Activated CD8-positive, alpha-beta T cell treated with anti-CD3 and anti-CD28 coated beads, Interleukin-2, amount 10 ng/mL, durations not matched to agents 7 days and 5 days (primary cell): ENCODE results near the gene HJV. TPM values are rescaled to one million over a fixed set of nuclear protein-coding genes. Genes with fewer than 3 reads are reported as not detected.
"Not testable (repeated sequence)": the region's sequence is repeated elsewhere in the genome, so short reads cannot be mapped to it uniquely, and the experiment has no call there.

ENCODE experiments used
- ATAC-seq: fragments of 150-1000 bp; cut with Tn5 transposase; one replicate; pipeline ENCODE4 v1.10.0; 2021; ENCODE audit warnings: moderate library complexity
- CTCF ChIA-PET: fragments of 350-600 bp; sonication (Branson Sonifier 250); formaldehyde crosslinking; loops from one replicate; lab custom pipeline; 2021; ENCODE audit warnings: antibody characterized with exemption; lab: Charles Lee
- POLR2A ChIA-PET: fragments of 350-600 bp; sonication (Branson Sonifier 250); formaldehyde crosslinking; loops from one replicate; lab custom pipeline; 2021; ENCODE audit warnings: antibody characterized with exemption; lab: Charles Lee
- DNase-seq: peaks from one replicate; pipeline ENCODE4 v3.0.0-alpha.2; 2020
- H3K27ac Mint-ChIP-seq: one replicate; pipeline ENCODE4 v1.8.0; 2021; ENCODE audit warnings: mild to moderate bottlenecking, mixed read lengths
- H3K27me3 Mint-ChIP-seq: one replicate; pipeline ENCODE4 v1.8.0; 2021; ENCODE audit warnings: low read depth, mixed read lengths
- H3K36me3 Mint-ChIP-seq: one replicate; pipeline ENCODE4 v1.8.0; 2021; ENCODE audit warnings: low read depth, mixed read lengths
- H3K4me1 Mint-ChIP-seq: one replicate; pipeline ENCODE4 v1.8.0; 2021; ENCODE audit warnings: low read depth, mixed read lengths
- H3K4me3 Mint-ChIP-seq: one replicate; pipeline ENCODE4 v1.8.0; 2021; ENCODE audit warnings: mild to moderate bottlenecking, mixed read lengths
- H3K9me3 Mint-ChIP-seq: one replicate; pipeline ENCODE4 v1.8.0; 2022; ENCODE audit warnings: mixed read lengths; ENCODE audit not compliant: insufficient read depth
- total RNA-seq, 2 experiments: library from RNA; stranded (reverse); gene quantifications; one replicate each; pipeline ENCODE4 v1.2.3, GENCODE V29; 2021

HJV gene
- total RNA-seq, 2 experiments from 2014 or later: not detected

DNA sequence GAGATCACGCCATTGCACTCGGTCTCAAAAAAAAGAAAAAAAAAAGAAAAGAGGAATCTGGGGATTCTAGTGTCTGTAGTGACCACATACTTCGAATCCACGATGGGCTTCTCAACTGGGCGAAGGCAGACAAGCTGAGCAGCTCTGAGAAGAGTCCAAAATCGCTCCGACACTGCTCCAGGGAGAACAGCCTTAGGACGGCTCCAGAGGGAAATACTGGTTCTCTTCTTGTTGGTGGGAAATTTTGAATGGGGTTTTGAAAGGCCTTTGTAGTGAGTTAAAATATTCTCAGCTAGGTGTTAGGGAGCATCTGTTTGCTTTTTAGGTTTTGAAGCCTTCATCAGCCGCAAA lies 18.3 kb upstream of the HJV start:
- no peak overlapping the region for H3K27ac Mint-ChIP-seq

DNA sequence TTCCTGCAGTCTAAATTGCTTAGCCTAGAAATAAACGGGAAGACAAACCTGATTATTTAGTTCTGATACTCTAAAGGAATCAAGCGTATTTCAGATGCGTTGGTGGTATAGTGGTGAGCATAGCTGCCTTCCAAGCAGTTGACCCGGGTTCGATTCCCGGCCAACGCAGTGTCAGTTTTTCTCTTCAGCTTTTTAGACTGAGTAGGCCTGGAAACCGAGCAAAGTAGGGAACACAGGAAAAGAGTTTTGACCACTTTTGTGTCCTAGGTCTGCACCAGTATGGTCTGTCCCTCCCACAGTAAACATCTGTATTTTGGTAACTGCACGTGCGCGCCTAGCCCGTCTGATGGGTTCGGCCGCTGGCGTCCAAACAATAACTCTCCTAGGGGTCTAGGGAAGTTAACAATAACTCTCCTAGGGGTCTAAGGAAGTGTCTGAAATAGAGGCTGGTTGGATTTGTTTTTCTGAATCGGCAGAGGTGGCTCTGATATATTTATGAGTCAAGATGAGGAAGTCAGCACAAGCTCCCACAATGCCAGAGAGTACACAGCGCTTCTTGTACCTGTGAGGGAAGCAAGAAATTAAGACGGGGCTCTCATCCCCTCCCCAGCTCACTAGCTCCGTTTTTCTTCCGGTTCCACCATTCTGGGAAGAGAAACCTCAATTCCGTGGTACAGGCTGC lies 15.6 kb upstream of the HJV start:
- peaks cover 9% of the 10 kb centered on the region for H3K36me3 Mint-ChIP-seq
- H3K27ac Mint-ChIP-seq: peak overlapping the region; percentile 95
- H3K4me1 Mint-ChIP-seq: peaks cover 48% of the 10 kb centered on the region
- ChIA-PET CTCF (interaction anchor here (1.2 to 6.2 kb wide), 9 partner anchors 12 to 191 kb away, joined by 4 to 47 read pairs (median 10); partner anchors contain the start of genes ANKRD34A, NUDT17, PIAS3 and POLR3GL), POLR2A (interaction anchor here (1.0 to 11.6 kb wide), 11 partner anchors 12 to 178 kb away, joined by 3 to 207 read pairs (median 8); partner anchors contain the start of genes ANKRD34A, HJV, LIX1L and PIAS3)
- H3K27me3 Mint-ChIP-seq: peaks cover 6% of the 10 kb centered on the region
- ATAC-seq (peak; percentile 52), DNase-seq (peak; percentile 88)
- H3K9me3 Mint-ChIP-seq: no peaks in the 10 kb centered on the region
- H3K4me3 Mint-ChIP-seq: peak overlapping the region; percentile 91

More for the DNA sequence above, 18.3 kb upstream of the HJV start:
- Mint-ChIP-seq H3K4me3 (peak overlapping the region; percentile 91), H3K9me3 (no peaks in the 10 kb centered on the region), H3K27me3 (peaks cover 6% of the 10 kb centered on the region), H3K4me1 (peaks cover 39% of the 10 kb centered on the region), H3K36me3 (peaks cover 9% of the 10 kb centered on the region)
- DNase-seq: no peak
- POLR2A ChIA-PET: interaction anchor here (0.7 to 11.6 kb wide), 4 partner anchors 9 to 75 kb away, joined by 3 to 207 read pairs (median 6); partner anchors contain the start of genes ANKRD34A, POLR3GL and TXNIP
- CTCF ChIA-PET: interaction anchor here (1.1 to 6.2 kb wide), 3 partner anchors 12 to 61 kb away, joined by 3 to 47 read pairs (median 4); no protein-coding TSS in a partner anchor
- no peak for ATAC-seq

DNA sequence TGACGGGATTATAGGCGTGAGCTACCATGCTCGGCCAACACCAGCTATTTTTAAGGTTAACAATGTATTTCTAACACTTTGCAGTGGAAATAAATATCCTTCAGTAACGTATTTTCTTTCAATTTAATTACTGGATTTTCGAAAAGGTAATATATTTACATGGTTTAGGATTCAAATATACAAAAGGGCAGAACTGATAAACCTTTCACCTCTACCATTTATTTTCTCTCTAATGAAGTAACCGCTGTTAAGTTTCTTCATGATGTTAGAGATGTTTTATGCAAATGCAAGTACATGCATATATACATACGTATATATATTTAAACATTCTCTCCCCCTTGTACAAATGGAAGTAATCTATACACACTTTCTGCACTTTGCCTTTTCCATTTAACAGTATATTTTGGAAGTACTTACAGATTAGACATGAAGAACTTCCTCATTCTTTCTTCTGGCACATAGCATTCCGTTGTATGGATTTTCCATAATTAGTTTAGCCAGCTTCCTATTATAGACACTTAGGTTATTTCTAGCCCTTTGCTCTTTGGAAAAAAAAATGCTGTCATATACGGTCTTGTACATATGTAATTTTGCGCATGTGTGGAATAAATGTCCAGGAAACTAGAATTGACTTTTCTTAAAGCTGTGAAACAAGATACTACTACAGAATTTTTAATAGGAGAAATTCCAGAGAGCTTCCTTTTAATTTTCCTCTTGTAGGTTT lies 14.9 kb upstream of the HJV start:
- ChIA-PET CTCF (interaction anchor here (0.8 to 6.2 kb wide), 9 partner anchors 12 to 190 kb away, joined by 3 to 47 read pairs (median 7); partner anchors contain the start of genes ANKRD34A, LIX1L, NUDT17 and POLR3GL), POLR2A (interaction anchor here (1.0 to 11.6 kb wide), 10 partner anchors 15 to 191 kb away, joined by 3 to 207 read pairs (median 8); partner anchors contain the start of genes ANKRD34A, HJV, LIX1L and NUDT17)
- H3K9me3 Mint-ChIP-seq: no peaks in the 10 kb centered on the region
- H3K4me3 Mint-ChIP-seq: peak overlapping the region; percentile 91
- no peak for ATAC-seq
- peaks cover 9% of the 10 kb centered on the region for H3K36me3 Mint-ChIP-seq
- peaks cover 10% of the 10 kb centered on the region for H3K27me3 Mint-ChIP-seq
- H3K27ac Mint-ChIP-seq: peak overlapping the region; percentile 95
- DNase-seq: no peak
- H3K4me1 Mint-ChIP-seq: peaks cover 48% of the 10 kb centered on the region

- Mint-ChIP-seq H3K27me3 (peaks cover 14% of the 10 kb centered on the region), H3K4me3 (peak overlapping the region; percentile 91), H3K27ac (peak overlapping the region; percentile 85), H3K4me1 (peaks cover 48% of the 10 kb centered on the region), H3K36me3 (peaks cover 9% of the 10 kb centered on the region), H3K9me3 (no peaks in the 10 kb centered on the region)
- ATAC-seq: no peak
- ChIA-PET CTCF (interaction anchor here (0.6 to 6.2 kb wide), 13 partner anchors 8 to 209 kb away, joined by 3 to 47 read pairs (median 5); partner anchors contain the start of genes ANKRD34A, HJV, NUDT17 and POLR3GL), POLR2A (interaction anchor here (0.7 to 11.6 kb wide), 6 partner anchors 17 to 177 kb away, joined by 3 to 207 read pairs (median 8); partner anchors contain the start of genes ANKRD34A, POLR3GL and TXNIP)
- no peak for DNase-seq
Measured at GRCh38 chr1:146035048-146035423, 13.5 kb upstream of the HJV start.

GRCh38 chr1:146032631-146033219 lies 11.2 kb upstream of the HJV start:
- ChIA-PET CTCF (interaction anchor here (0.7 to 4.5 kb wide), 18 partner anchors 8 to 187 kb away, joined by 3 to 32 read pairs (median 4); partner anchors contain the start of genes HJV, LIX1L, NUDT17 and PIAS3), POLR2A (interaction anchor here (0.7 to 11.6 kb wide), 3 partner anchors 7 to 284 kb away, joined by 3 to 207 read pairs (median 4); no protein-coding TSS in a partner anchor)
- H3K27me3 Mint-ChIP-seq: peaks cover 9% of the 10 kb centered on the region
- peaks cover 6% of the 10 kb centered on the region for H3K36me3 Mint-ChIP-seq
- peak; percentile 40 for DNase-seq
- no peaks in the 10 kb centered on the region for H3K9me3 Mint-ChIP-seq
- no peak overlapping the region for H3K27ac Mint-ChIP-seq
- peaks cover 35% of the 10 kb centered on the region for H3K4me1 Mint-ChIP-seq
- no peak overlapping the region for H3K4me3 Mint-ChIP-seq
- no peak for ATAC-seq

GRCh38 chr1:146031476-146031875 lies 9.9 kb upstream of the HJV start:
- no peak for DNase-seq
- no peaks in the 10 kb centered on the region for H3K9me3 Mint-ChIP-seq
- H3K27ac Mint-ChIP-seq: no peak overlapping the region
- CTCF ChIA-PET: interaction anchor here (0.9 to 4.5 kb wide), 11 partner anchors 9 to 172 kb away, joined by 3 to 32 read pairs (median 6); partner anchors contain the start of genes HJV and PIAS3
- H3K4me3 Mint-ChIP-seq: no peak overlapping the region
- POLR2A ChIA-PET: interaction anchor here (0.5 kb wide), 1 partner anchor 161 kb away, joined by 4 read pairs; no protein-coding TSS in a partner anchor
- no peak for ATAC-seq
- H3K4me1 Mint-ChIP-seq: peaks cover 23% of the 10 kb centered on the region
- peaks cover 9% of the 10 kb centered on the region for H3K27me3 Mint-ChIP-seq
- peaks cover 5% of the 10 kb centered on the region for H3K36me3 Mint-ChIP-seq

DNA sequence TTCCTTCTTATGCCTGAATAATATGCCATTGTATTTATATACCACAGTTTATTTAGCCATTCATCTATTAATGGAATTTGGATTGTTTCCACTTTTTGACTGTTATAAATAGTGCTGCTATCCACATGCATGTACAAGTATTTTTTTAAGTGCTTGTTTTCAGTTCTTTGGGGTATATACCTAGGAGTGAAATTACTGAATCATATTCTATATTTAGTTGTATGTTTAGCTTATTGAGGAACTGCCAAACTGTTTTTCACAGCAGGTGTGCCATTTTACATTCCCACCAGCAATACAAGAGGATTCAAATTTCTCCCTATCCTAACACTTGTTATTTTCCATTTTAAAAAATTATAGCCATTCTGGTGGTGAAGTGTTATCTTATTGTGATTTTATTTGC lies 7.6 kb upstream of the HJV start:
- no peaks in the 10 kb centered on the region for H3K9me3 Mint-ChIP-seq
- peaks cover 21% of the 10 kb centered on the region for H3K27me3 Mint-ChIP-seq
- DNase-seq (no peak), ATAC-seq (no peak)
- H3K4me1 Mint-ChIP-seq: peaks cover 6% of the 10 kb centered on the region
- no peak overlapping the region for H3K4me3 Mint-ChIP-seq
- ChIA-PET CTCF (interaction anchor here (0.6 kb wide), 1 partner anchor 51 kb away, joined by 3 read pairs; no protein-coding TSS in a partner anchor), POLR2A (no interaction called here)
- no peak overlapping the region for H3K27ac Mint-ChIP-seq
- H3K36me3 Mint-ChIP-seq: no peaks in the 10 kb centered on the region

- H3K4me1 Mint-ChIP-seq, ATAC-seq, POLR2A ChIA-PET, H3K36me3 Mint-ChIP-seq, H3K4me3 Mint-ChIP-seq, DNase-seq, H3K27ac Mint-ChIP-seq, H3K9me3 Mint-ChIP-seq: not testable (repeated sequence)
- CTCF ChIA-PET: interaction anchor here (1.0 kb wide), 2 partner anchors 8 to 182 kb away, joined by 3 read pairs; no protein-coding TSS in a partner anchor
- peaks cover 29% of the 10 kb centered on the region for H3K27me3 Mint-ChIP-seq
Measured at GRCh38 chr1:146026650-146027049, 5.1 kb upstream of the HJV start.

GRCh38 chr1:146025787-146026495 lies 4.4 kb upstream of the HJV start:
- ATAC-seq, H3K27ac Mint-ChIP-seq, H3K9me3 Mint-ChIP-seq, H3K4me1 Mint-ChIP-seq, H3K4me3 Mint-ChIP-seq, DNase-seq, H3K36me3 Mint-ChIP-seq: not testable (repeated sequence)
- CTCF ChIA-PET: interaction anchor here (1.0 to 1.4 kb wide), 3 partner anchors 9 to 181 kb away, joined by 3 to 4 read pairs (median 3); no protein-coding TSS in a partner anchor
- POLR2A ChIA-PET: interaction anchor here (0.6 kb wide), 1 partner anchor 35 kb away, joined by 4 read pairs; no protein-coding TSS in a partner anchor
- H3K27me3 Mint-ChIP-seq: peaks cover 30% of the 10 kb centered on the region

- Mint-ChIP-seq H3K4me3 (no peak overlapping the region), H3K27ac (no peak overlapping the region), H3K9me3 (no peaks in the 10 kb centered on the region), H3K4me1 (peaks cover 6% of the 10 kb centered on the region), H3K27me3 (peaks cover 57% of the 10 kb centered on the region), H3K36me3 (no peaks in the 10 kb centered on the region)
- ChIA-PET CTCF (interaction anchor here (0.6 to 3.5 kb wide), 5 partner anchors 11 to 177 kb away, joined by 3 to 32 read pairs (median 7); partner anchors contain the start of gene NUDT17), POLR2A (interaction anchor here (1.3 kb wide), 1 partner anchor 30 kb away, joined by 8 read pairs; no protein-coding TSS in a partner anchor)
- no peak for ATAC-seq
- no peak for DNase-seq
Measured at GRCh38 chr1:146022403-146023127, 1.0 kb upstream of the HJV start.
